ENCODE data around the gene ANGEL2.

The ANGEL2 gene

DNA sequence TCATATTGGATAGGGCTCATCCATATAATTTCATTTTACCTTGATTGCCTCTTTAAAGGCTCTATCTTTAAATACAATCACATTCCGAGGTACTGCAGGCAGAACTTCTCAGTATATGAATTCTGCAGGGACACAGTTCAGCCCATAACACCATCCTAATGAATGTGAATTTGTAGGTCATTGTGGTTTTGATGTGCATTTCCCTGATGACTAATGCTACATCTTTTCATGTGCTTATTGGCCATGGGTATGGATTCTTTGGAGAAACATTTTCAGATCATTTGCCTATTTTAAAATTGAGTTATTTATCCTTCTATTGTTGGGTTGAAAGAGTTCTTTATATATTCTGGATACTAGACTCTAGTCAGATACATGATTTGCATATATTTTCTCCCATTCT is 25.8 kb upstream of the ANGEL2 start:
- Histone ChIP-seq H3K27ac (ENCODE audit: low read depth, low read length) (no peak overlapping the region), H3K79me2 (ENCODE audit: insufficient read depth, low read length) (no peaks in the 10 kb centered on the region), H2AFZ (ENCODE audit: low read depth, low read length, severe bottlenecking) (no peak overlapping the region), H3K4me3 (ENCODE audit: insufficient read depth, low read length, poor library complexity, severe bottlenecking) (no peak overlapping the region), H3K9me2 (replicated peaks; ENCODE audit: insufficient read depth, low read length) (no peaks in the 10 kb centered on the region), H3K9me3 (ENCODE audit: insufficient read depth, low read length) (no peaks in the 10 kb centered on the region), H3K27me3 (ENCODE audit: low read length) (no peaks in the 10 kb centered on the region), H3K36me3 (ENCODE audit: low read length) (no peaks in the 10 kb centered on the region), H4K20me1 (ENCODE audit: low read depth, low read length) (no peaks in the 10 kb centered on the region), H3F3A (ENCODE audit: insufficient read depth) (no peaks in the 10 kb centered on the region), H3K4me2 (ENCODE audit: low read depth, low read length, poor library complexity, severe bottlenecking) (no peak overlapping the region), H3K9ac (ENCODE audit: low read length) (no peak overlapping the region)
- TF ChIP-seq EZH2phosphoT487 (conservative IDR thresholded peaks at IDR 0.05; ENCODE audit: low read length): no peak
- TF ChIP-seq, protein P1, sequence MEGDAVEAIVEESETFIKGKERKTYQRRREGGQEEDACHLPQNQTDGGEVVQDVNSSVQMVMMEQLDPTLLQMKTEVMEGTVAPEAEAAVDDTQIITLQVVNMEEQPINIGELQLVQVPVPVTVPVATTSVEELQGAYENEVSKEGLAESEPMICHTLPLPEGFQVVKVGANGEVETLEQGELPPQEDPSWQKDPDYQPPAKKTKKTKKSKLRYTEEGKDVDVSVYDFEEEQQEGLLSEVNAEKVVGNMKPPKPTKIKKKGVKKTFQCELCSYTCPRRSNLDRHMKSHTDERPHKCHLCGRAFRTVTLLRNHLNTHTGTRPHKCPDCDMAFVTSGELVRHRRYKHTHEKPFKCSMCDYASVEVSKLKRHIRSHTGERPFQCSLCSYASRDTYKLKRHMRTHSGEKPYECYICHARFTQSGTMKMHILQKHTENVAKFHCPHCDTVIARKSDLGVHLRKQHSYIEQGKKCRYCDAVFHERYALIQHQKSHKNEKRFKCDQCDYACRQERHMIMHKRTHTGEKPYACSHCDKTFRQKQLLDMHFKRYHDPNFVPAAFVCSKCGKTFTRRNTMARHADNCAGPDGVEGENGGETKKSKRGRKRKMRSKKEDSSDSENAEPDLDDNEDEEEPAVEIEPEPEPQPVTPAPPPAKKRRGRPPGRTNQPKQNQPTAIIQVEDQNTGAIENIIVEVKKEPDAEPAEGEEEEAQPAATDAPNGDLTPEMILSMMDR (IDR thresholded peaks at IDR 0.05; ENCODE audit: insufficient read depth, low read length, poor library complexity, severe bottlenecking): no peak

DNA sequence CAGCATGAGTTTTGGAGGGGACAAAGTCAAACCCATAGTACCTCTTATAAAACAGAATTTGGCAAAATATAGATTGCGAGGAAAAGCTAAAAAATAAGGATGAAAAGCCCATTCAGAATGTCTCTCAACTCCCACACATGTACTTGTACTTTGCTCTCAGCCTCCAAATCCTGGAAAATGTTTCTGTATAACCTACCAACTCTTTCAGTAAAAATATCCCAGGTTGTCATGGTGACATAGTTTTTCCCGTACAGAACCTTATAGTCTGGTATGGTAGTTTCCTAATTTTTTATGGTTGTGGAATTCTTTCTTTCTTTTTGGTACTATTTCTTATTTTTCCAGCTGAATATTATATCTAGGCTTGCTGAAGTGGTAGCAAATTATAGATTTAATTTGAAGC is 19.9 kb upstream of the ANGEL2 start:
- TF ChIP-seq, protein P1 (IDR thresholded peaks at IDR 0.05; ENCODE audit: insufficient read depth, low read length, poor library complexity, severe bottlenecking): no peak
- TF ChIP-seq EZH2phosphoT487 (conservative IDR thresholded peaks at IDR 0.05; ENCODE audit: low read length): no peak
- H3K36me3 ChIP-seq (ENCODE audit: low read length): no peaks in the 10 kb centered on the region
- H3K27ac ChIP-seq (ENCODE audit: low read depth, low read length): no peak overlapping the region
- H3K4me3 ChIP-seq (ENCODE audit: insufficient read depth, low read length, poor library complexity, severe bottlenecking): no peak overlapping the region
- no peak overlapping the region for H2AFZ ChIP-seq (ENCODE audit: low read depth, low read length, severe bottlenecking)
- no peaks in the 10 kb centered on the region for H3K9me2 ChIP-seq (replicated peaks; ENCODE audit: insufficient read depth, low read length)
- no peaks in the 10 kb centered on the region for H4K20me1 ChIP-seq (ENCODE audit: low read depth, low read length)
- H3K9me3 ChIP-seq (ENCODE audit: insufficient read depth, low read length): no peaks in the 10 kb centered on the region
- no peak overlapping the region for H3K9ac ChIP-seq (ENCODE audit: low read length)
- H3K79me2 ChIP-seq (ENCODE audit: insufficient read depth, low read length): no peaks in the 10 kb centered on the region
- H3F3A ChIP-seq (ENCODE audit: insufficient read depth): no peaks in the 10 kb centered on the region
- no peak overlapping the region for H3K4me2 ChIP-seq (ENCODE audit: low read depth, low read length, poor library complexity, severe bottlenecking)
- H3K27me3 ChIP-seq (ENCODE audit: low read length): no peaks in the 10 kb centered on the region

DNA sequence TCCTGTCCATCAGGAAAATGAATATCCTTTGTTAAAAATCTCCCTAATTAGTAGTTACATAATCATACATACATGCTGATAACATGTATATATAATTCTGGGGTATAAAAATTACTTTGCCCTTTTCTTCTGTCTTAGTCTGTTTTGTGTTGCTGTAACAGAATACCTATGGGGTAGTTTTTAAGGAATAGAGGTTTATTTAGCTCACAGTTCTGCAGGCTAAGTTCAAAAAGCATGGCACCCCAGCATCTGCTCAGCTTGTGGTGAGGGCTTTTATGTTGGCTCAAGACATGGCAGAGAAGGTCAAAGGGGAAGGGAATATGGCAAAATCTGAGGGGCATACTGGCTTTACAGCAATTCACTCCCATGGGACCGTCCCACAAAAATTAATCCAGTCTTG is 19.0 kb upstream of the ANGEL2 start:
- Histone ChIP-seq H4K20me1 (ENCODE audit: low read depth, low read length) (no peaks in the 10 kb centered on the region), H3K9me3 (ENCODE audit: insufficient read depth, low read length) (no peaks in the 10 kb centered on the region), H2AFZ (ENCODE audit: low read depth, low read length, severe bottlenecking) (no peak overlapping the region), H3K79me2 (ENCODE audit: insufficient read depth, low read length) (no peaks in the 10 kb centered on the region), H3K9ac (ENCODE audit: low read length) (no peak overlapping the region), H3K27me3 (ENCODE audit: low read length) (no peaks in the 10 kb centered on the region), H3K9me2 (replicated peaks; ENCODE audit: insufficient read depth, low read length) (no peaks in the 10 kb centered on the region), H3F3A (ENCODE audit: insufficient read depth) (no peaks in the 10 kb centered on the region), H3K4me2 (ENCODE audit: low read depth, low read length, poor library complexity, severe bottlenecking) (no peak overlapping the region), H3K36me3 (ENCODE audit: low read length) (no peaks in the 10 kb centered on the region), H3K4me3 (ENCODE audit: insufficient read depth, low read length, poor library complexity, severe bottlenecking) (no peak overlapping the region), H3K27ac (ENCODE audit: low read depth, low read length) (no peak overlapping the region)
- TF ChIP-seq, protein P1 (IDR thresholded peaks at IDR 0.05; ENCODE audit: insufficient read depth, low read length, poor library complexity, severe bottlenecking): no peak
- TF ChIP-seq EZH2phosphoT487 (conservative IDR thresholded peaks at IDR 0.05; ENCODE audit: low read length): no peak
